Mesothelial cell of epicardium (in vitro differentiated cells): ENCODE results near the gene ITGA8. TPM values are rescaled to one million over a fixed set of nuclear protein-coding genes. Genes with fewer than 3 reads are reported as not detected.

ENCODE experiments used
- DNase-seq, 2 experiments: peaks; one replicate each; pipeline ENCODE4 v3.0.0; 2021; ENCODE audit warnings: low spot score in 2 of 2; ENCODE audit not compliant: unreplicated experiment in 2 of 2
- H3K27ac Mint-ChIP-seq: 2 replicates; pipeline ENCODE4 v1.8.0; 2021; ENCODE audit warnings: mixed read lengths
- H3K27me3 Mint-ChIP-seq: 2 replicates; pipeline ENCODE4 v1.8.0; 2021; ENCODE audit warnings: low read depth, mixed read lengths
- H3K36me3 Mint-ChIP-seq: 2 replicates; pipeline ENCODE4 v1.8.0; 2021; ENCODE audit warnings: mixed read lengths
- H3K4me1 Mint-ChIP-seq: 2 replicates; pipeline ENCODE4 v1.8.0; 2021; ENCODE audit warnings: mixed read lengths
- H3K4me3 Mint-ChIP-seq: 2 replicates; pipeline ENCODE4 v1.8.0; 2021; ENCODE audit warnings: mild to moderate bottlenecking, moderate library complexity, mixed read lengths
- H3K9me3 Mint-ChIP-seq: 2 replicates; pipeline ENCODE4 v1.8.0; 2021; ENCODE audit warnings: mixed read lengths
- CTCF ChIP-seq: fragments of 200-600 bp; sonication (generic); IDR thresholded peaks from one replicate; pipeline ENCODE4 v1.5.0; 2021; ENCODE audit warnings: antibody characterized with exemption; ENCODE audit not compliant: unreplicated experiment
- total RNA-seq: library from RNA; stranded (reverse); gene quantifications from 3 replicates; pipeline ENCODE4 v1.2.1, GENCODE V29; 2021

Gene ITGA8
- total RNA-seq, 1 donor from 2014 or later: 21.7 TPM

DNA sequence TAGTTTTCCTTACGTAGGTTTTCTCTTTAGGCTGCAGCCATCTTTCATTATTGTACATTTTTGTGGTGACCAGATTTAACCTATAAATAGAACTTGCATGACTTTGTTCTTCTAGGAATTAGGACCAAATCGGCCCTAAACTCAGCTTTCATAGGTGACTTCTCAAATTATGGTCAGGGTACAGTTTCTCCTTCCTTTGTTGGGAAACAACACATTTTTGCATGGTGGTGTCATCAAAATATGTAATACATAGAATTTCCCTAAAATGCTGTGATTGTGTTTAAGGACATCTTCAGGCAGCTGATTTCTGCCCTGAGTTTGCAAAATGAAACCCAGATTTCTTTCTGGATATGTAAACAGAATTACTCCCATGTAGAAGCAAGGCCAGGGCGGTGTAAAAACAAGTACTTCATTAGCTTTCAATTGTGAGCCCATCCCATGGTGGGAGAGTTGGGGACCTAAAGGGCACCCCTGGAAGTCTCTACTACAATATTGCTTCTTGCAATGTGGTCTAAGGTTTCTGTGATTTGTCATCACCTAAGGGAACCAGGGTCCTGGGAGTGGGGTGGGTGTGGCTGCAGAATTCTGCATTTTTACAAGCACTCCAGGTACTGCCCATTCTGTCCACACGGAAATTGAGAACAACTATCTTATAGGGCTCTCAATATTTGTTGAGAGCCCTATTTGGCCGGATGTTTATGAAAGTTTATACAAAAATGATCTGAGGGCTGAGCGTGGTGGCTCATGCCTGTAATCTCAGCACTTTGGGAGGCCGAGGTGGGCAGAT lies 227.7 kb downstream of the ITGA8 start:
- Mint-ChIP-seq H3K27ac (no peak overlapping the region), H3K9me3 (no peaks in the 10 kb centered on the region), H3K36me3 (no peaks in the 10 kb centered on the region), H3K27me3 (no peaks in the 10 kb centered on the region), H3K4me1 (peaks cover 13% of the 10 kb centered on the region), H3K4me3 (no peak overlapping the region)
- DNase-seq: no peak
- TF ChIP-seq CTCF: no peak

- no peak overlapping the region for H3K4me3 Mint-ChIP-seq
- no peaks in the 10 kb centered on the region for H3K36me3 Mint-ChIP-seq
- no peaks in the 10 kb centered on the region for H3K27me3 Mint-ChIP-seq
- TF ChIP-seq CTCF: no peak
- DNase-seq: no peak
- H3K27ac Mint-ChIP-seq: no peak overlapping the region
- H3K9me3 Mint-ChIP-seq: no peaks in the 10 kb centered on the region
- H3K4me1 Mint-ChIP-seq: peaks cover 23% of the 10 kb centered on the region
Measured at GRCh38 chr10:15489431-15489830, 230.3 kb downstream of the ITGA8 start.

DNA sequence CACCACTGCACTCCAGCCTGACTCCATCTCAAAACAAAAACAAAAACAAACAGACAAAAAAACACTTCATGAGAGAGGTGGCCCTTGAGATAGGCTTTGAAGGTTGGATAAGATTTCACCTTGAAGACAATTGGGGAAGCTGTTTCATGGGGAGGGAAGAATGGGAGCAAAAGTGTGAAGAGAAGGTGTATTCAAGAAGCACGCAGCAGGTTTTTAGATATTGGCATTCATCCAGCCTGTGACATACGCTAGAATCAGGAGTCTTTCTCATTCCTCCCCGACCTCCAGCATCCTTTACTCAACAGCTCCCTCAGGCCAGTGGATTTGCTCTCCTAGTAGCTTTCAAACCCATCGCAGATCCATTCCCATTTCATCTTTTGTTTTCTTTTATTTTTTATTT lies 232.3 kb downstream of the ITGA8 start:
- no peaks in the 10 kb centered on the region for H3K27me3 Mint-ChIP-seq
- no peaks in the 10 kb centered on the region for H3K36me3 Mint-ChIP-seq
- H3K27ac Mint-ChIP-seq: peak overlapping the region; percentile 12
- H3K4me1 Mint-ChIP-seq: peaks cover 38% of the 10 kb centered on the region
- no peak overlapping the region for H3K4me3 Mint-ChIP-seq
- no peak for DNase-seq
- TF ChIP-seq CTCF: no peak
- H3K9me3 Mint-ChIP-seq: no peaks in the 10 kb centered on the region

- peaks cover 35% of the 10 kb centered on the region for H3K4me1 Mint-ChIP-seq
- DNase-seq: no peak
- no peaks in the 10 kb centered on the region for H3K27me3 Mint-ChIP-seq
Measured at GRCh38 chr10:15486404-15486803, 233.3 kb downstream of the ITGA8 start.

DNA sequence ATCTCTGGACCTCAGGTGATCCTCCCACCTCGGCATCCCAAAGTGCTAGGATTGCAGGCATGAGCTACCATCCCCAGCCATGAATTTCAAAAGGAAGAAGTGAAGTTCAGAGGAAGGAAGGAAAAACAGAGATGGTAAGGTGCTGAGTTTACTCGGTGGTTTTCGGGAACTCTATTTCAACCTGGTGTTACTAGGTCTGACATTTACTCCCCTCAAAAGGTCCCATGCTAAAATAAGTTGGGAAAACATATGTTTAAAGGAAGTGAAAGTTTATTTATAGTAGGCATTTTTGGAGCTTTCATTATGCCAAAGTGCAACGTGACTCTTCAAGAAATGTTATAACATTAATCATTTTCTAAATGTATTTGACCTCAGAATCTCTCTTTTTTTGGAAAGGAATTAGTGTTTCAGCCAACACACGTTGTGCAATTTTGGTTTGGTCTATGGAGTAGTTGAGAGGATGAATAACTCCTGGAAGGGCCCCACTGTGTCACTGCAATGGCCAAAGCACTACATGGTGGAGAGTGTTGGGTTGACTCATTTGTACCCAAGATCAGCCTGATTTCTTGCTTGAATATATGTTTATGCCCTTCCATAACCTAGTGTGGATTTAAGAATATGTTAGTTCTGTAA lies 233.9 kb downstream of the ITGA8 start:
- Mint-ChIP-seq H3K9me3 (no peaks in the 10 kb centered on the region), H3K27ac (no peak overlapping the region), H3K4me1 (peaks cover 34% of the 10 kb centered on the region), H3K27me3 (no peaks in the 10 kb centered on the region), H3K4me3 (no peak overlapping the region), H3K36me3 (no peaks in the 10 kb centered on the region)
- DNase-seq: no peak
- no peak for TF ChIP-seq CTCF

More at GRCh38 chr10:15486404-15486803, 233.3 kb downstream of the ITGA8 start:
- peak overlapping the region; percentile 74 for H3K27ac Mint-ChIP-seq
- H3K4me3 Mint-ChIP-seq: no peak overlapping the region
- no peak for TF ChIP-seq CTCF
- H3K9me3 Mint-ChIP-seq: no peaks in the 10 kb centered on the region
- H3K36me3 Mint-ChIP-seq: no peaks in the 10 kb centered on the region
